ENCODE results near the gene SFMBT1.
A peak's percentile ranks its signal among the peaks of the same experiment; 100 is the strongest.
"Not testable (repeated sequence)": the region's sequence is repeated elsewhere in the genome, so short reads cannot be mapped to it uniquely, and the experiment has no call there.

Gene SFMBT1

DNA sequence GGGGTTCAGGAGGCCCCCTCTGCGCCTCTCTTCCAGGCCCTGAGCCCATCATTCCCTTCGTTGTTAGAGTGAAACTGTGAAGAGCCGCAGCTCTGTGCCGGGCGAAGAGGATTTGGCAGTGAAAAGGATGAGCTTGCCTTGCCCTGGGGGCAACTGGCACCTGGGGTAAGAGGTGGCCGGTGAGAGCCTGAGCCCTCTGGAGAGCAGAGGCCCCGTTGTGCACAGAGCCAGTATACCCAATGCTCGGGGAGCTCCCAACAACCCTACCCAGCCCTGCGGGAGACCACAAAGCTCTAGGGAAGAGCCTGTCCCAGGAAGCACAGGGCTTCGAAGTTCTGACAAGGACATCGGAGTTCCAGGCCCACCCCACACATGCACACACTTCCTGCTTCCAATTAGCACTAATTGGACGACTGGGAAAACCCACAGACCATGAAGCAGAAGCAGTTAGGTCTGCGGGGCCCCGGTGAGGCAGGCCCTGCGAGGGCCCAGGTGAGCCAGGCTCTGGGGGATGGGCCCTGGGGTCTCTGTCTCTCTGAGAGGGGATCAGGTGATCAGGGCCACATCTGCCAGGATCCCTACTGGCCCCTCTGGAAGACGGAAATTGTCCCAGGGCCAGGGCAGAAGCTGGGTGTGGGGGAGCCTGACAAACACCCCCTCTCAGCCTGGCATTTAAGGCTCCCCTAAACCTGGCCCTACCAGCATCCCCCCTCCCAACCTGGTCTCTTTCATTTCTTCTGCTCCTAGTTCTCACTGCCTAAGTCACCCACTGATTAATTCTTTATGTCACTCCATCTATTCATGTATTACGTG, 27.9 kb upstream of the SFMBT1 start:
- DNase-seq: no peak

DNA sequence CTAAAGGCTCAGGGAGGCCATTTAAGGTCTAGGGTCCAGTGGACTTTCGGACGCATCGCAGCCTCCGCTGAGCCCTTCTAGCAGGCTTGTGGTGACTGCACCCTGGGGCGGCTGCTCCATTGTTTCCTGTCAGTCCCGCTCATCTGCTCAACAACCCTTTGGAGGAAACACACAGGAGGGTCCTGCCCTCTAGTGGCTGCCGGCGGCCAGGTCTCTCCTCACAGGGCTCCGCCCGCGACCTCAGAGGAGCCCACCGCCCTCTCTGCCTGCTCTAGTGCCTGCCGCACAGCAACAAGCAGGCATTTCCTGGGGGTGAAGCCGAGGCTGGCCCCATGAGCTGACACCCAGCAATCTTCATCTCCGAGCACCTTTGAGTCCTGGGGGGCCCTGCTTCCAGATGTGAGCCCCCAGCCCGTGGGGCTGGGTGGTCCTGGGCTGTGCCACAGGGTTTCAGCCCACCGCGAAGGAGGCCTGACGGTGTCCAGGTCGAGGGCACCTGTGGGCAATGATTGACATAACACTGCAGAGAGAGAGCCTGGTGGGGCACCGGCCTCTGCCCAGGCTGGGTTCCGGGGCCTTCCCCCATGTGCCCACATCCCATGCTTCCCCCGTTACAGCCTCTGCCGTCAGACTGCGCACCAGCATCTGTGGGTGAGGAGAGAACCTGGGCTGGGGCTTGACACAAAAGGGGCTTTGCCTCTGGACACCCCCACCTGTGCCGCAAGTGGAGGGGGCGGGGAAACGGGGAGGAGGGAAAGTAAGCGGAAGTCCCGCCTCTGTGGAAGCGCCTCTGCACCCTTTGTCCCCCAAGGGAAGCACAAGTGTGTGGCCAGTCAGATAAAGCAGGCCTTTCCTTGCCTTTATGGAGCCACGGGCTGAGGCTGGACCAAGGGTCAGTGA, 27.0 kb upstream of the SFMBT1 start:
- peak; percentile 87 to 91 (median 89) for DNase-seq

DNA sequence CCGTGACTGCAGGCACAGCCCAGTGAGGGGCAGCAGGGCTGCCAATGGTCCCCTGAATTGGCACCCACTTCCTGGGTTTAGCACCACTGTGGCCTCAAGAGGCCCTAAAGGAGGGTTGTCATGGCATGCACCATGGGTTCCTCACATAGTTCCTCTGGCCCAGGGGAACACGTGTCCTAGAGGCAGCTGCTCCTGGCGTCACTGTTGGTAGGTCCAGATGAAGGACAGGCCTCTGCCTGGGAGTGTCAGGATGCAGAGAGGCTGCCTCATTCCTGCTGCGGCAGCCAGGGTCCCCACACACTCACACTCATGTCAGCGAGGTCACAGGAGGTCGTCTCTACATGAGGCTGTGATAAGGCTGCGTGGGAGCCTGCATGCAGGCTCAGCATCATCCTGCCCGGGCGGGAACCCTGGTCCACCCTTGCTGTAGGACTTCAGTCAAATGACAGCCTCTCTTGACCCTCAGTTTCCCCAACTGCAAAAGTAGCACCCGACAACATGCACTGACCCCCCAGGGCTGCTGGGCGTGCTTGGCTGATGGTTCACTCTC, 26.1 kb upstream of the SFMBT1 start:
- no peak for DNase-seq

DNA sequence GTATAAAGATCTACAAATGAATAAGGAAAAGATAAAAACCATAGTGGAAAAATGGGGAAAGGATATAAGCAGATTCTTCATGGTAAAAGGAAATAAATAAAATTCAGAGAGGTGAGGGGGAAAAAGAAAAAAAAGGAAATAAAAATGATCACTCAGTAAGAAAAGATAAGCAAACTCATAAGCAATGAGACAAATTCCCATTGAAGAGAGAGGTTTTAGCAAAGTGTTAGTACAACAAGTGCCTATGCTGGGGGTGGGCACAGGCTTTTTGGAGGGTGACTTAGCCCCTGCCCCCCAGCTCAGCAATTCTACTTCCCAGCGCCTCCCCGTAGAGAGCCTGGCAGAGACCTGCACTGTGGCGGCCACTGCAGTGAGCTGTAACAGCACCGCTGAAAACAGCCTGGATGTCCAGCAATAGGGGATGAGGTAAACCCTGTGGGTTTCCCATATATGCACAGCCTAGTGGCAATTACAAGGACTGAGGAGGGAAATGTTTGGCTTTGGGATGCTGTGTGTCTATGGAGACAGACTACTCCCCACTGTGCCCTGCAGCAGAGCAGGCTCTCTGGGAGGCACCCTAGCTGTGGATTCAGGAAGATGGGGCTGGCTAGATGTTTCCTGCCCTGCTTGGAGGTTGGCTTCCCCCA, 23.7 kb upstream of the SFMBT1 start:
- DNase-seq: no peak

DNA sequence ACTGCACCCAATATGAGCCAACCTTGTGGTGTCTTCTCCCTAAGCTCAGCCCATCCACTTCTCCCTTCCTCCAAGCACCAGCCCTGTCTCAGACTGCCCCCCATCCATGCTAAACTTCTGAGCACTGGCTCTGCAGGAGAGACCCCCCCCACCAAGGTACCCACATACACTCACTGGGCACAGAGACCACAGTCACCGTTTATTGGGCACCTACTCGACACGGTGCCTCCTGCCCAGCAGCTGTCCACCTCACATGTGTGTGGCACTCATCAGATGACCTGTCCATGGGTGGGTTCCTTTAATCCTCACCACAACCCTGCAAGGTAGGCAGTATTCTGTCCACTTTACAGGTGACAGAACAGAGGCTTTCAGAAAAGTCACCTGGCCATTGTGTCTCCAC, 22.3 kb upstream of the SFMBT1 start:
- DNase-seq: no peak

DNA sequence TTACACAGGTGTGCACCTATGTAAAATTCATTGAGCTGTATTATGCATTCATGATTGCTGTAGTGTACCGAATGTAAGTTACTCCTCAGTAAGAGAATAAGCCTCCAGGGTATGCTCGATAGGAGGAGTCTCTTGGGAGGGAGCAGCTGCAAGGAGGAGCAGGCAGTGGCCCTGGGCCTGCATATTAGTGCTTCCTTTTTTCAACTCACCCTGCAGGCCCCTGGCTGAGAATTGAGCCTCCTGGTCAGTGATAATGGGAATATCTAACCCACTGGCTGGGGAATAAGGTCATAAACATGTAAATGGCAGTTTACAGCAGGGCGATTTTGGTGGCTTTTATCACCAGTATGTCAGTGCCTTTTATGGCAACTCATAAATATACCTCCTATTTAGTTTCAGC, 21.7 kb upstream of the SFMBT1 start:
- no peak for DNase-seq

DNA sequence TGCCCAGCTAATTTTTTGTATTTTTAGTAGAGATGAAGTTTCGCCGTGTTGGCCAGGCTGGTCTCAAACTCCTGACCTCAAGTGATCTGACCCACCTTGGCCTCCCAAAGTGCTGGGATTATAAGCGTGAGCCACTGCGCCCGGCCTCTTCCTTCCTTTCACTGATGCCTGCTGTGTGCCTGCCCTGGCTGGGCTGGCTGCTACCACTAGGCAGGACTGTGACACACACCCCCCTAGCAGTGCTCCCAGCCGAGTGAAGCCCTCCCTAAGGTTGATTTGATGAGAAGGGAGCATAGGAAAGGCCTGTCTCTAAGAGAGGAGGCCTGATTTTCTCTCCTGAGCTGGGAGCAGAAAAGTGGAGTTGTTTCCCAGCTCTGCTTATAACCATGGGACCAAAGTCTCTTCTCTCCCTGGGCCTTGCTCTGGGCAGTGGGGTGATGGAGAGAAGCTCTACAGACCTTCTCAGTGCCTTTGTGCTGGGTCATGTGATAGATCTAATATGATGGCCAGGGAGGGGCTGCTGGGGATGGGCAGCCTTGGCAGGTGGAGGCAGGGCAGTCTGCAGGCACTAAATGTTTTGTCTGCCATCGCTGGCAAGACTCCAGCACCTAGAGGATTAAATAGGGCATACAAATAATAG, 20.1 kb upstream of the SFMBT1 start:
- no peak for DNase-seq

DNA sequence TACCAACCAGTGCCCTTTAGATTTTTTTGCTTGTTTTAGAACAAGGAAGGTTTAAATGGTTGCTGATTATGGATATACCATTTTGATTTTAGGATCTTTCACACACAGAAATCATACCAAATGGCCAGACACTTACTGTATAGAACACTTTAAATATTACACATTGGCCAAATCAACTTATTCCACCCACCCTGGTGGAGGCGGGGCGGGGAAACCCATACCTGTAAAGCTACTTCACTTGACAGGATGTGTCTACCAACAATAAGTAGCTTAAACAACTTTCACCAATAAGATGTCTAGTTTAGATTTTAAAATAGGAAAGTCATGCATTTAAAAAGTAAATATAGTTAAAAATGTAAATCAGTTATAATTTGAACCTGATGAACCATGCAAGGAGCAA, 17.0 kb upstream of the SFMBT1 start:
- DNase-seq: no peak

DNA sequence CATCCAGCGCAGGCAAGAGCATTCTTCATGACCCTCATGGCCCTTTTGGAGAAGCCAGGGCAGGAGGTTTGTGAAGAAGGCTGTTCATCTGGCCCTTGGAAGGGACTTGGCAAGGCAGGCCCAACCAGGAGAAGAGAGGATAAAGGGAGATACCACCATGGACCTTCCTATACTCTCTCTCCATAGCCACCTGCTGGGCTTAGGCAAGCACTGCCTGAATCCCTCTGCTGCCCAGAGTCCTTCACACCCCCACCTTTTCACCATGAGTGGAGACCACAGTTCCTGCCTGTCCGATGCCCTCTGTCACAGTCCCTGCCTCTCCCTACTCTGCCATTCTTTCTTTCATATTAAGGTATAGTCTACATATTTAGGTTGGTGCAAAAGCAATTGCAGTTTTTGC, 10.6 kb upstream of the SFMBT1 start:
- DNase-seq: peak in 1 of 4 experiments; percentile 13

DNA sequence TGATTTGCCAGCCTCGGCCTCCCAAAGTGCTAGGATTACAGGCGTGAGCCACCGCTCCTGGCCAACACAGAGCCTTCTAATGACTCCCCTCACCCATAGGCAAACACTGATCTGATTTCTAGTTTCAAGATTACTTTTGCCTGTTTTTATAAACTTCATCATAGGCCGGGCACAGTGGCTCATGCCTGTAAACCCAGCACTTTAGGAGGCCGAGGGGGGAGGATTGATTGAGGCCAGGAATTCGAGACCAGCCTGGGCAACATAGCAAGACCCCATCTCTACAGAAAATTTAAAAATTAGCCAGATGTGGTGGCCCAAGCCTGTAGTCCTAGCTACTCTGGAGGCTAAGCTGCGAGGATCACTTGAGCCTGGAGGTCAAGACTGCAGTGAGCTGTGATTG, 8.4 kb upstream of the SFMBT1 start:
- not testable (repeated sequence) for DNase-seq

DNA sequence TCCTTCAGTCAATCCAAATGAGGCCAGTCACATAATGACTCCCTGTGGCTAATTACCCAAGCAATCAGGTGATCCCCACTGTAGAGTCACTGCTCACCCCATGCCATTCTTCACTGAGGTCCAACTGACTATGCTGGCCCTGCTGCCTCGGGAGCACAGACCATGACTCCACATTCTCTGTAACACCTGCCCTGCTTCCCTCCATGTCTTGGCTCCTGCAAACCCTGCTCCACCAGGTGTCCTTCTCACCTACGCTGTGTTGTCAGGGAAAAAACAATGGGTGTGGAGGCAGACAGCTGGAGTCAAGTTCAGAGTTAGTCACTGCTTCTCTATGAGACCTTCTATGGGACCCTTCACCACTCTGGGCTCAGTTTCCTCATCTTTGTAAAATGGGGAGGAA, 6.1 kb upstream of the SFMBT1 start:
- DNase-seq: no peak

DNA sequence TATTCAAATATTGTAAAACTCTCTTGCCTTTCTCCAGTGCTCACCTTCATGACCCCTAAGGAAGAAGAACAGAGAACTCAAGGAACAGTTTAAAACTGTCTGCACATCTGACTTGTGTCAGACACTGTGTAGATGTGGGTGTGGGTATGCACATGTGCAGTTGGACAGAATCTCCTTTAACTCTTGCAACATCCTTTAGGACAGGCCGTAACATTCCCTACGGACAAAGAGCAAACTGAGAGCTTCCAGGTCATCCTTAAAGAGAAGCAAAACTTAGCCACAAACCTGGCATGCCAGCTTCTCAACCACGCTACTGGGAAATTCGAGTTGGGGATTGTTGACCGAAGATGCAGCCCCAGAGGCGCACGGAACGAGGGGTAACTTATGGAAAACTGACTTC, 4.1 kb upstream of the SFMBT1 start:
- DNase-seq: no peak

DNA sequence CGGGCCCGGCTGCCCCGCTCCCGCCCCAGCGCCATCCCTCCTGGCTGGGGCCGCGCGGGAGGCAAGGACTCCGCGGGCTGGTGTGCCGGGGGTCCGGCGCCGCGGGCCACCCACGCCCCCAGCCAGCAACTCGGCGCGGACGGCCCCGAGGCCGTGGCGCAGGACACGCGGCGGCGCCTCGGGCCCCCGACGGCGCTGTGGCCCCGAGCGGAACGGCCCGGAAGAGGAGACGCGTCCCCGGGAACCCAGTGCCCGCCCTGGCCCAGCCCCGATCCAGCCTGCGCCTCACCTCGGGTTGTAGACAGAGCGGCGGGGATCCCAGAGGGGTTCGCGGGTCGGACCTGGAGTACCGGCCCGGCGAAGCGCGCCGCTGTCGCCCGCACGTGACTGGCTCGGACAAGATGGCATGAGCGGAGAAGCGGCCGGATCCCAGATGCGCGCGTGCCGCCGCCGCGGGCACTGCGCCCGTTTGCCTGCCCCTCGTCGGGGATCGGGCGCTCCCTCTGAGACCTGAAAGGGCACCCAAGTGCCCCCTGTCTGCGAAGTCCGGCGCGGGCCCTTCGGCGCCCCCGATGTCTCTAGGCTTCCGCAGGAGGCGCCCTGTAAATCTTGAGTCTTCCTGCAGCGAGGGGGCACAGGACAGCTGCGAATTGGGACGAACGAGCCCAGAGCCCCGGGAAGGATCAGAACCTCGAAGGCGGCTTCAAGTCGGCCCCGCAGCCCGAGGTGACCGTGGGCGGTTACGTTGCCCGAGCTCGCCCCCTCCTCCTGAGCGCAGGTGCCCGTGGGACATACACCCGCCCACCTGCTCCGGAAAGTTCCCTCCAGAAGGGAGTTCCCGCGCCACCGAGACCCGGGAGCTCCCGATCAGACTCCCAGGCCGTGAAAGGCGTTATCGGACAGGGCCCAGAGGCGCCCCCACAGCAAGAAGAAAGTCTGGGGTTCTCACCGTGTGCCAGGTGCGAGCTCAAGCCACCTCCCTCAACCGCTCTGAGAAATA, 598 bp upstream of the SFMBT1 start:
- DNase-seq: peak; percentile 71 to 83 (median 74)

DNA sequence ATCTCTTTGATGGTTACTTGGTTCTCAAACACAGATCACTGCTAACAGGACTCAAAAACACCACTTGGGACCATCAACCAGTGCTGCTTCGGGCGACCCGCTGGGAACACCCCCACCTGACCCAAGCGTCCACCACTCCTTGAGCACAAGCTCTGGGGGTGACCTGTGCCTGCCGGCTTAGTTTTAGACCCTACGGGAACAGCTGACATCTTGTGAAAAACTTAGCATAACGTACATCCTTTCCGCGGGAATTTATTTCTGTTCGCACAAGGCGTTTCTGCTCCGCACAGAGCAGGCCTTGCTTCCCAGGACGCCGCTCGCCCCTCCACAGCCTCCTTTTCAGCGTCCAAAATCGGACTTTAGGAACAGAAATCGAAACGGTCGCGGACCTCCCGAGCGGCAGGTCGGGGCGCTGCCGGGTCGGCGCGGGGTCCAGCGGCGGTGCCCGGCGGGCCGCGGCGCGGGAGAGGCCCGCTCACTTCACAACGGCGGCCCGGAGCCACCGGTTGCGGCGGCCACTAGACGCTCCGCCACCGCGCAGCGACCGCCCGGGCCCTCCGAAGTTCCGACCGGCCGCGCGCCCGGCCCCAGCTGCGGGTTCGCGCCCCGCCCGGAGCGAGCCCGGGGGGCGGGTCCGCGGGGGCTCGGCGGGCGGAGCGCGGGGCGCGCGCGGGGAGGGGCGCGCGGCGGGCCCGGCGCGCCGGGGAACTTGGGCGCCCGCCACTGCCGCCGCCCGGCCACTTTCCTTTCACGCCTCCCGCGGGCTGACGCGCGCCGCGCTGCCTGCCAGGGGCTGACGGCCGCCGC, 959 bp downstream of the SFMBT1 start:
- peak; percentile 69 to 91 (median 82) for DNase-seq

DNA sequence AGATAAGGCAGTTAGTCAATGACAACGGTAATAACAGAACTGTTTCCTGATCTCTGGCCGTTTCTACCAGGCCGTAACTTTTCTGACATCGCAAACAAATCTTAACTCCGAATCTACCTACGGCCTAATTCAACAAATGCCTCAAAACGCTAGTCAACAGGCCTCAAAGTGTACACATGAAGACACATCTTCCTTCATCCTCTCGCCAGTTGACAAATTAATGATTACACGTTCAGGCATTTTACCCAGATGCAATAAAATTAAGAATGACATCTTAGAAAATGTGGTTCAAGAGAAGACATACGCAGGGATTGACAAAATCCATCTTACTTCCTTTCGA, 1.5 kb downstream of the SFMBT1 start:
- no peak for DNase-seq

DNA sequence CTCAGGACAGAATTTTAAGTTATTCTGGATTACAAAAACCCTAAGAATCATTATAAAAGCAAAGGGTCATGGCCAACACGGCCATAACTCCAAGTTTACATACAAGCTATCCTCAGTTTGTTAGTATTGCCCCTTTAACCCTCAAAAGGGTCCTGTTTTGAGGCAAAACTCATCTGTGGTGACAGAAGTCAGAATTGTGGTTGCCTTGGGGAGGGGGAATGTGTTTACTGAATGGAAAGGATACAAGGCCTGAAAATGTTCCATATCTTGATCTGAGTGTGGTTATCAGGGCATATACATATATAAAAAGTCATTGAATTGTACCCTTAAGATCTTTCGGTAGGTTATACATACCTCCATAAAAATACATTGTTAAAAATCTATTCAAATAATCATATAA, 2.1 kb downstream of the SFMBT1 start:
- no peak for DNase-seq

DNA sequence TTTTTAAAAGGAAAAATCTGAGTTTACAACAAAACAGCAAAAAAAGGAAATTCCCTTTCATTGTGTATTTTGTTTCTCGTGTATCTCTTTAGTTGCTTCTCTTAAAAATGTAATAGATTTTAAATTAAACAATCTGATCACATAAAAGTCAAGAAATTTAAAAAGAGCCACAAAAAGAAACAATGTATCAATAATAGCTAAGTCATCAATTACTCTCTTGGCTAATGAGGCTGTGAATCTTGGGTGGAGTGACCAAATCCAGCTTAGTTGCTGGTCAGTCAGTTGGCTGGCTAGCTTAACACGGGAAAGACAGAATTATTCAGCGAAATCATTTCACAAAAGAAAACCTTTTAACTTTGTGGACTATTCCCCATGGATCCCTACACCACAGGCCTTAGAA, 3.2 kb downstream of the SFMBT1 start:
- no peak for DNase-seq

DNA sequence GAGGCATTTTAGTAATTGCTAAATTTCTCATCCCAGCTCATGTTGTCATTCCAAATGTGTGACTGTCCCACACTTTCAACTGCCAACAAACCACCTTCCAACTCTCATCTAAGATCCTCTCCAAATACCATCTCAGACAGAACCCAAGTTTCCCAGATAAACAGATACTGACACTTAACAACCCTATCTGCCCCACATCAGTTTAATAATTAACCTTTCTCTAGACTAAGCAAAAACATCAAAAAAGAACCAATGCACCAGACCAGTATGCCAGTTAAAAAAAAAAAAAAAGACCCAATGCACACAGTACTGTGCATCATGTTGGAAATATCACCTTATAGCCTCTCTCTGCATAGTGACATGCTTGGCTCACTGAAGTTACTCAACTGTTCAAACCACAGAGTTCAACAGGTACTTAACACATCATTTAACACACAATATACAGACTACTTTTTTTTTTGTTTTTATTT, 5.5 kb downstream of the SFMBT1 start:
- no peak for DNase-seq

DNA sequence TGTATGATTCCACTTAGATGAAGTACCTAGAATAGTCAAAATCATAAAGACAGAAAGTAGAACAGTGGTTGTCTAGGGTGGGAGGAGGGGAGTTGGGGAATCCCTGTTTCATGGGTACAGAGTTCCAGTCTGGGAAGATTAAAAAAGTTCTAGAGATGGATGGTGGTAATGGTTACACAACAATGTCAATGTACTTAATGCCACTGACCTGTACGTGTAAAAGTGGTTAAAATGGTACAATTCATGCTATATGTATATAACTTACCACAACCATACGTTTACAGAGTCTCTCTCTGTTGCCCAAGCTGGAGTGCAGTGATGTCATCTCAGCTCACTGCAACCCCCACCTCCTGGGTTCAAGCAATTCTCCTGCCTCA, 6.5 kb downstream of the SFMBT1 start:
- DNase-seq: no peak

DNA sequence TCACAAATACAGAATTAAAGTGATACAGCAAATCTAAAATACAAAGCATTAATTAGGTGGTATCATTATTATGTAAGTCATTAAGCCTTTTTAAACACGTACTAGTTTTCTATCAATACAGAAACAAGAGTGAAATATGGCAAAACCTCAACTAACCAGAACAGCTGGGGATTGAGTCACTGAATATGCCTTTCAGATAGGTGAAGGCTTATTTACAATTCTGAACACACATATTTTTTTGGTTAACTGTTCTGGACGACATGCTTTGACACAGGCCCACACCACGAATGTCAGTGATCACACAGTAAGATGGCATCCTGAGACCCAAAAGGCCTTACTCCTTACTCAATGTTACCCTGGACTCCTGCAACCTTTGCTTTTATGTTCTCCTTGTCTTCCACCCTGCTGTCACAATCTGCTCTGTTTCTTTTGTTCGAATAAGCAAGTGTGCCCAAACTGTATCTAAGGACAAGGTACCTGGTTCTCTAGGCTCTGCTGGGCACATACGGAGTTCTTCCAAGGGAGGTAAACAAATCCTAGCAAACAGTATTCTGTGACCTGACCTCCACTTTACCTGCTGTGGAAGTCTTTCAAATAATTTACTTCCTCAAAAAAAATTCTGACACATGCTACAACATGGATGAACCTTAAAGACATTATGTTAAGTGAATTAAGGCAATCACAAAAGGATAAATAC, 7.0 kb downstream of the SFMBT1 start:
- DNase-seq: no peak
